Measurements from ENCODE around the gene CCL22. TPM values are rescaled to one million over a fixed set of nuclear protein-coding genes. Genes with fewer than 3 reads are reported as not detected.

CCL22 gene
- total RNA-seq, 1 donor from 2014 or later, result not detected

GRCh38 chr16:57386381-57386951 is 27.9 kb downstream of the CCL22 start:
- no peak for DNase-seq (ENCODE audit: low spot score)
- TF ChIP-seq, protein P1, sequence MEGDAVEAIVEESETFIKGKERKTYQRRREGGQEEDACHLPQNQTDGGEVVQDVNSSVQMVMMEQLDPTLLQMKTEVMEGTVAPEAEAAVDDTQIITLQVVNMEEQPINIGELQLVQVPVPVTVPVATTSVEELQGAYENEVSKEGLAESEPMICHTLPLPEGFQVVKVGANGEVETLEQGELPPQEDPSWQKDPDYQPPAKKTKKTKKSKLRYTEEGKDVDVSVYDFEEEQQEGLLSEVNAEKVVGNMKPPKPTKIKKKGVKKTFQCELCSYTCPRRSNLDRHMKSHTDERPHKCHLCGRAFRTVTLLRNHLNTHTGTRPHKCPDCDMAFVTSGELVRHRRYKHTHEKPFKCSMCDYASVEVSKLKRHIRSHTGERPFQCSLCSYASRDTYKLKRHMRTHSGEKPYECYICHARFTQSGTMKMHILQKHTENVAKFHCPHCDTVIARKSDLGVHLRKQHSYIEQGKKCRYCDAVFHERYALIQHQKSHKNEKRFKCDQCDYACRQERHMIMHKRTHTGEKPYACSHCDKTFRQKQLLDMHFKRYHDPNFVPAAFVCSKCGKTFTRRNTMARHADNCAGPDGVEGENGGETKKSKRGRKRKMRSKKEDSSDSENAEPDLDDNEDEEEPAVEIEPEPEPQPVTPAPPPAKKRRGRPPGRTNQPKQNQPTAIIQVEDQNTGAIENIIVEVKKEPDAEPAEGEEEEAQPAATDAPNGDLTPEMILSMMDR (IDR thresholded peaks at IDR 0.05), result no peak
- H3K9me3 Mint-ChIP-seq (ENCODE audit: low read depth), result no peaks in the 10 kb centered on the region

GRCh38 chr16:57387598-57388354 is 29.2 kb downstream of the CCL22 start:
- peaks cover 5% of the 10 kb centered on the region for H3K27me3 Mint-ChIP-seq (ENCODE audit: low read depth)
- TF ChIP-seq, protein P1 (IDR thresholded peaks at IDR 0.05), result no peak

More at GRCh38 chr16:57386381-57386951, 27.9 kb downstream of the CCL22 start:
- Mint-ChIP-seq H3K36me3 (ENCODE audit: low read depth) (peaks cover 9% of the 10 kb centered on the region), H3K27ac (ENCODE audit: unreplicated experiment) (peak overlapping the region; percentile 86), H3K4me1 (ENCODE audit: low read depth) (peaks cover 52% of the 10 kb centered on the region), H3K4me3 (ENCODE audit: unreplicated experiment) (peak overlapping the region; percentile 2), H3K27me3 (ENCODE audit: low read depth) (peaks cover 2% of the 10 kb centered on the region)

DNA sequence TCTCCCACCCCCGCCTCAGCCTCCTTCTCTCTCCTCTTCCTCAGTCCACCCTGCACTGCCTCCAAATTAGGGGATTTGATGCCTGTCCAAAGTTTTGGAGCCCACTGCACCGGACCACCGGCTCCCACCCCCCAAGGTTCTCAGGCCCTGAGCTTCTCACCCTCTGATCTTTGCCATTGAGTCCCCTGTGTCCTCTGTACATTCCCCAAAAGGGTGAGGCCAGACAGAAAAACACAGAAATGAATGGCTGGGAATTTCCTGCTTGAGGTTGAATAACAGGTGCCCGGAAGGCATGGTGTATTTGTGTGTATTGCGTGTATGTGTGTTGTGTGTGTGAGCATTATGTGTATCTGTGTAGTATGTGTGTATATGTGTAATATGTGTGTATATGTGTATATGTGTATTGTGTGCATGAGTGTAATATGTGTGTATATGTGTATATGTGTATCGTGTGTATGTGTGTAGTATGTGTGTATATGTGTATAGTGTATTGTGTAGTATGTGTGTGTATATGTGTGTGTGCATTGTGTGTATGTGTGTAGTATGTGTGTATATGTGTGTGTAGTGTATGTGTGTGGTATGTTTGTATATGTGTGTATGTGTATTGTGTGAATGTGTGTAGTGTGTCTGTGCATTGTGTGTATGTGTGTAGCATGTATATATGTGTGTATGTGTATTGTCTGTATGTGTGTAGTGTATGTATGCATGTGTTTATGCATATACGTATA is 29.9 kb downstream of the CCL22 start:
- no peak overlapping the region for H3K4me3 Mint-ChIP-seq (ENCODE audit: unreplicated experiment)
- no peak overlapping the region for H3K27ac Mint-ChIP-seq (ENCODE audit: unreplicated experiment)
- peaks cover 5% of the 10 kb centered on the region for H3K27me3 Mint-ChIP-seq (ENCODE audit: low read depth)
- peaks cover 46% of the 10 kb centered on the region for H3K4me1 Mint-ChIP-seq (ENCODE audit: low read depth)
- TF ChIP-seq, protein P1 (IDR thresholded peaks at IDR 0.05), result no peak
- DNase-seq (ENCODE audit: low spot score), result peak; percentile 18
- peaks cover 1% of the 10 kb centered on the region for H3K36me3 Mint-ChIP-seq (ENCODE audit: low read depth)
- no peaks in the 10 kb centered on the region for H3K9me3 Mint-ChIP-seq (ENCODE audit: low read depth)

More at GRCh38 chr16:57387598-57388354, 29.2 kb downstream of the CCL22 start:
- Mint-ChIP-seq H3K4me1 (ENCODE audit: low read depth) (peaks cover 52% of the 10 kb centered on the region), H3K36me3 (ENCODE audit: low read depth) (peaks cover 8% of the 10 kb centered on the region), H3K9me3 (ENCODE audit: low read depth) (no peaks in the 10 kb centered on the region), H3K27ac (ENCODE audit: unreplicated experiment) (no peak overlapping the region), H3K4me3 (ENCODE audit: unreplicated experiment) (no peak overlapping the region)
- DNase-seq (ENCODE audit: low spot score), result peak; percentile 27

DNA sequence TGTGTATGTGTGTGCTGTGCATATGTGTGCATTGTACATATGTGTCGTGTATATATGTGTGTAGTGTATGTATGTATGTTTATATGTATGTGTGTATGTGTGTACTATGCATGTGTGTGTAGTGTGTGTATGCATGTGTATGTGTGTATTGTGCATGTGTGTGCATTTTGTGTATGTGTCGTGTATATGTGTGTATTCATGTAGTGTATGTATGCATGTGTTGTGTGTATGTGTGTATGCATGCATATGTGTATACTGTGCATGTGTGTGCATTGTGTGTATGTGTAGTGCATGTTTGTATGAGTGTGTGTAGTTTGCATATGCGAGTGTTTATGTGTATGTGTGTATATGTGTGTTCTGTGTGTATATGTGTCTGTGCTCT is 30.5 kb downstream of the CCL22 start:
- no peak overlapping the region for H3K27ac Mint-ChIP-seq (ENCODE audit: unreplicated experiment)

More for the DNA sequence above, 30.5 kb downstream of the CCL22 start:
- Mint-ChIP-seq H3K27me3 (ENCODE audit: low read depth) (peaks cover 5% of the 10 kb centered on the region), H3K4me1 (ENCODE audit: low read depth) (peaks cover 41% of the 10 kb centered on the region), H3K9me3 (ENCODE audit: low read depth) (no peaks in the 10 kb centered on the region), H3K36me3 (ENCODE audit: low read depth) (no peaks in the 10 kb centered on the region), H3K4me3 (ENCODE audit: unreplicated experiment) (no peak overlapping the region)
- TF ChIP-seq, protein P1 (IDR thresholded peaks at IDR 0.05), result no peak
- no peak for DNase-seq (ENCODE audit: low spot score)

Data from chondrocyte (in vitro differentiated cells).